CD4-positive, alpha-beta T cell treated with Interferon gamma for 1 hour (primary cell): ENCODE data around the gene TFDP3.

ENCODE experiments used
- DNase-seq: peaks from one replicate; pipeline ENCODE4 v3.0.0-alpha.2; 2020

The TFDP3 gene

DNA sequence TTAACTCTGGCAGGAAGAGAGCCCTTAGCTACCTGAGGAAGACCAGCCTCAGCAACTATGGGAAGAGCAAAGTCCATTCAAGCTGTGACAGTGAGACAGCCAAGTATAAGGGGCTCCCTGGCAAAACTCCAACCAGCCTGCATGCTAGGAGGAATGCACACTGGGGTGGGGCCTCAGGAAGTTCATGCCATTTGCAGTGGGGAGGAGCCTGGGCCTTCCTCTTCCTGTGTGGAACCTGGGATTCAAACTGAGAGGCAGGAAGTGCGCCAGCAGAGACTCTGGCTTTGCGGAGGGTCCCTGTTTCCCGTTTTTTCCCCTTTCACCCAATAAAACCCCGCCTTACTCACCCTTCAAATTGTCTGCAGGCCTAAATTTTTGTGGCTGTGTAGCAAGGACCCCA is 33.0 kb downstream of the TFDP3 start:
- no peak for DNase-seq

DNA sequence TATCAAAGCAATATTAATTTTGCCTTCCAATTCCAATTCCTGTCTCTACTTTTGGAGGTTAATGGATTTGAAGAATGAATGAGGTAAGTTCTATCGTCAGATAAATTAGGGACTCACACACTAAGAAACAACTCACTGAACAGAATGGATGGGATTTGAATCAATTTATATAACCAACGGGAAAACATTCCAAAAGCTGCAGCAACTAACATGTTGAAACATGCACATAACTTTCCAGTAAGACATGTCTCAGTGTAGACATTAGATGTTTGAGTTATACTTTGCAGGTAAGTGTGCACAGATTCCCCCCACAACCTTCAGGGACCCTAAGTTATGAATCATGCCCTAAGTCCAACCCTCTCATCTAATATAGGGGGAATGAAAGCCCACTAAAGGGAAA is 34.3 kb downstream of the TFDP3 start:
- no peak for DNase-seq

DNA sequence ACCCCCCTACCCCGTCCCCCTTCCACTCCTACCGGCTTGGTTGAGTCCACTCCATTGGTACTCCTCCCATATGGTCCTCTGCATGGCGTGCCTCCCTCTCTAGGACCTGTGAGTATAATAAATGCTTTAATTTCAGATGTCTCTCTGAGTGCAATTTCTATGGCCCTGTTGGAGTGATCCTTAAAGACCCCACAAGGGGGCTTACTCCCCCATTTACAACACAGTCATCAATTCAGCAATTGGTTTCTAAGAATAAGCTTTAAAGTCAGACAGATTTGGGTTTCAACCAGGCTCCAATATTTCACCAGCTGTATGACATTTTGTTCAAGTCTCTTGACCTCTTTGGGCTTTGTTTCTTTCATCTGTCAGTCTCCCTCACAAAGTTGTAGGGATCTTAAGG is 38.7 kb downstream of the TFDP3 start:
- no peak for DNase-seq

DNA sequence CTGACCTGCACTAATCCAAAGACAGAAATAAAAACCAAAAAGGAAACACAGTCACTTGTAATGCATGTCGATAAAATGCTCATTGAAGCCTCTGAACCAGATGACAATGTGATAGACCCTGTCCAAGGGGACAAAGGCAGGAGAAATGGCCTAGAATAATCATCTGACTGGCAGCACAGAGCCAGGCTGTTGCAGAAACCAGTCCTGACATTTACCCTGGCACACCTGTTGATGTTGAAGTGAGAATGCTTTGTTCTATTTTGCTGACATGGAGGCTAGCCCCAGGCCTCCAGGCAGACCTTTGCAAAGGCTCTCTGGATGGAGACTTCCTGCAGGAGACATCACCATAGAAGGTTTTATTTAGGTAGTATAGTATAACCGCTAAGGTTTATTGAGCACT is 41.0 kb downstream of the TFDP3 start:
- no peak for DNase-seq

DNA sequence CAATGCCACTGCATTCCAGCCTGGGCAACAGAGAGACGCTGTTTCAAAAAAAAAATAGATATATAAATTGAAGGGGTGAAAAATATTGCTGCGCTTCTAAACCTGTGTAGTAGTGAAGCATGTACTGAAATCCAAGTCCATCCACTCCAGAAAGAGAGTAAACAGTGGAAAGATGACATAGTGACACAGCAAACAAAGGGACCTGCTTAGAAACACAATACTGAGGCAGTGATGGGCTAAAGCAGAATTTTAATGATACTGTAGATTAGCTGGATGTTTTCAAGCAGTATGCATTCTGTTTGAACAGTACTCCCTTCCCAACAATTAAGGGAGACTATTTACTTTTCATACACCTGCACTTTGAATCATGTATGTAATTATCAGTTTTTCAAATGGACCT is 42.5 kb downstream of the TFDP3 start:
- no peak for DNase-seq

DNA sequence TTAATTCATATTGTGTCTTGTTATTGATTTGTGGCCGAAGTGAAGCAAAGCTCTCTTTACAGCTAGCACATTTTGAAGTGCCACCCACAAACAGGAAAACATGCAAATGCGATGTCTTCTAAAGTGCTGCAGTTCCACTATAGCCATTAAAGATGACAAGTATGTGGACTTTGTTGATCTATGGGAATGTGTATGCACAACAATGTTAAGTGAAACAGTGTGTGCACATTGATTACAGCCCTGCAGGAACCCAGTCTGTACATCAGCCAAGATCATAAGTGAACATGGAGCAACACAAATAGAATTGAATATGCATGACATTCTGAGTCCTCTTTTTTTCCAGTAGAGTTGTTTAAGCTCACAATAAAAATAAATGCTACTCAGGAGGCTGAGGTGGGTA is 43.0 kb downstream of the TFDP3 start:
- DNase-seq = no peak

DNA sequence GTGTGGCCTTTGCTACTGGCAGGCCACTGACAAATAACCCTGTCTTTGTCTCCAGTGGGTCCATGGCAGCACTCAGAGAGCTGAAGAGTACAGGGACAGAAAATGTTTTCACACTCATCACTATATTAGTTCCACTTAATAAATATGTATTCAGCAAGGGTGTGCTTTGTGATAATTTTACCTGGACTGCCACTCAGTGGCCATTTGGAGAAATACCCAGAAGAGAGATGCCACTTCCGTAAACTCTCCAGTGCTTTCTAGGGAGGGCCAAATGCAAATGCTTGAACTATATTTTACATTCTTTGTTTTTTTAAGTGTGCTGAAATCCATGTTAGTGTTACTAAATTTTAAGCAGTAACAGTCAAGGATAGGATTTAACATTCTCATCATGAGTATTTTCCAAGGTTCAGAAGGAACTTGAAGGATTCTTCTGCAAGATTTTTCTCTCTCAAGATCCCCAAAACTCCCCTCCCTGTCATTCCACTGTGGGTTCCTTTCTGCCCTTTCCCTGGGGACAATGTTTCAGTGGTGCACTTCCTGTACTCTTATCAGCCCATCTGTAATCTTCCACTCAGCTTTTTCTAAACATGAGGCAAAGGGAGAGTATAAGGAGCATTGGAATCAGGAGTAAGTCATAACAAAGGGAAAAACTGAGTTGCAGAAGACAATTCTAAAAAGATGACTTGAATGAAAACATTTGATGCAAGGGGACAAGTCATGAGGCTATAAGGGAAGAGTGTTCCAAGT is 46.0 kb downstream of the TFDP3 start:
- no peak for DNase-seq
